Activated CD8-positive, alpha-beta memory T cell treated with anti-CD3 and anti-CD28 coated beads, Interleukin-2, amount 50 U/mL, for 1 hour (primary cell): ENCODE results near the gene SARS1.

ENCODE experiments used
- DNase-seq: peaks from one replicate; pipeline ENCODE4 v3.0.0-alpha.2; 2020; ENCODE audit errors: extremely low read depth

SARS1 gene

DNA sequence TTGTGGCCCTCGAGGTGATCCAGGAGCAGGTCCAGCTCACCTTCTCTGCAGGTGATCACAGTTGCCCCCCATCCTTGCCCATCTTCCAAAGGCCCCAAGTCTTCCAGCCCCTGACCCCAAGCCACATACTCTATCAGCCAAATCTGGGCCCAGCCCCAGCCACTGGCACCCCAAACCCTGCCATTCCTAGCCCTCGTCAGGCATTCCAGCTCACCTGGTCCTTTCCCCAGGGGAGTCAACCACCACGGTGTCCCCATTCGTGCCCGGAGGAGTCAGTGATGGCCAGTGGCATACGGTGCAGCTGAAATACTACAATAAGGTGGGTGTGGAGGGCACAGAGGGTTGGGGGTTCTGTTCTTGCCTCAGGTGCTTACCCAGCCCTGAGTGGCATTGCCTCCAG is 47.9 kb downstream of the SARS1 start:
- DNase-seq = no peak

DNA sequence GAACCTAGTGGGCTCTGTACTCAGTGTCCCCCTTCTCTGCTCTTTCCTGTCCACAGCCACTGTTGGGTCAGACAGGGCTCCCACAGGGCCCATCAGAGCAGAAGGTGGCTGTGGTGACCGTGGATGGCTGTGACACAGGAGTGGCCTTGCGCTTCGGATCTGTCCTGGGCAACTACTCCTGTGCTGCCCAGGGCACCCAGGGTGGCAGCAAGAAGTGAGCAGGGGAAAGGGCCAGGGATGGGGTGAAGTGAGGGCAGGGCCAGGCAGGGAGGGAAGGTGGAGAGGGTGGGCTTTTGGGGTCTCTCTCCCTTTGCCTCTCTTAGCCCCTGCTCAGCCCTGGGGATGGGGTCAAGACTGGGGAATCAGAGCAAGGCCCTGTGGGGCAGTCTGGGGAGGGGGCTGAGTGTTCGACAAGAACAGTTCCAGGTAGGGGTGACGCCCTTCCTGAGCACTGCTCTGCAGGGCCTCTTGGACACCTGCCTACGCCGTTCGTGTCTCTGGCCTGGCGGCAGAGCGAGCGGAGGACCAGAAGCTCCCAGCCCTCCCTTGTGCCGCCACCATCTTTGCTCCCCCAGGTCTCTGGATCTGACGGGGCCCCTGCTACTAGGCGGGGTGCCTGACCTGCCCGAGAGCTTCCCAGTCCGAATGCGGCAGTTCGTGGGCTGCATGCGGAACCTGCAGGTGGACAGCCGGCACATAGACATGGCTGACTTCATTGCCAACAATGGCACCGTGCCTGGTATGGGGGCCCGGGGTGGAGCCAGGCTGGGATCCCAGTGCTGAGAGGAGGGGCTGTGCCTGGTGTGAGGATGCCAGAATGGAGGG is 48.7 kb downstream of the SARS1 start:
- no peak for DNase-seq

DNA sequence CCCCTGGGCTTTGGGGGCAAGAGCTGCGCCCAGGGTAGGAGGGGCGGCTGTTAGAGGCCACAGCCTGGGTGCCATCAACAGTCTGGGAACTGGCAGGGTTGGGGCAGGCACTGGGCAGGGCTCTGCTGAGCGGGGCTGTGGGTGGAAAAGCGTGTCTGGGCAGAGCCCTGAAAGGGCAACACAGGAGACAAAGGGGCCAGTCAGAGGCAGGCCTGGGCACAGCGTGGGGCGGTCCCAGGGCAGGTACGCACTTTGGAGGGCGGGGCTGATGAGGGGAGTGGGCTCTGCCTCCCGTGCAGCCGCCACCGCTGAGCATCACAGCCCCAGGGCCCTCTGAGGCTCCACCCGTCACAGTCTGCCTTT is 49.5 kb downstream of the SARS1 start:
- no peak for DNase-seq

DNA sequence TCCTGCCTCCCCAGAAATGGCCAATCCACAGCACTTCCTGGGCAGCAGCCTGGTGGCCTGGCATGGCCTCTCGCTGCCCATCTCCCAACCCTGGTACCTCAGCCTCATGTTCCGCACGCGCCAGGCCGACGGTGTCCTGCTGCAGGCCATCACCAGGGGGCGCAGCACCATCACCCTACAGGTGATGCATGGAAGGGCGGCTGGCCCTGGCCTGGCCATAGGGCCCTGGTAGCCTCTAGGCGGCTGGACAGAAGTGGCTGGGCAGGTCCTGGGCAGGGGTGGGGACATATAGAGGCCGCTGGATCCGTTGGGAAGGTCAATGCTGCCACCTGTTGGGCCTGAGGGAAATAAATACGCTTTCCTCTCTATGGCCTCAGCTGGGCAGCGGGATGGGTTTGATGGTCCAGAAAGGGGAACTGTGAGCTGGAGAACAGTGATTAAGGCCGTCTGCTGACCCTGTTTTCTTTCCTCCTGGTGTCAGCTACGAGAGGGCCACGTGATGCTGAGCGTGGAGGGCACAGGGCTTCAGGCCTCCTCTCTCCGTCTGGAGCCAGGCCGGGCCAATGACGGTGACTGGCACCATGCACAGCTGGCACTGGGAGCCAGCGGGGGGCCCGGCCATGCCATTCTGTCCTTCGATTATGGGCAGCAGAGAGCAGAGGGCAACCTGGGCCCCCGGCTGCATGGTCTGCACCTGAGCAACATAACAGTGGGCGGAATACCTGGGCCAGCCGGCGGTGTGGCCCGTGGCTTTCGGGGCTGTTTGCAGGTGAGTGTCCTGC is 50.1 kb downstream of the SARS1 start:
- no peak for DNase-seq

DNA sequence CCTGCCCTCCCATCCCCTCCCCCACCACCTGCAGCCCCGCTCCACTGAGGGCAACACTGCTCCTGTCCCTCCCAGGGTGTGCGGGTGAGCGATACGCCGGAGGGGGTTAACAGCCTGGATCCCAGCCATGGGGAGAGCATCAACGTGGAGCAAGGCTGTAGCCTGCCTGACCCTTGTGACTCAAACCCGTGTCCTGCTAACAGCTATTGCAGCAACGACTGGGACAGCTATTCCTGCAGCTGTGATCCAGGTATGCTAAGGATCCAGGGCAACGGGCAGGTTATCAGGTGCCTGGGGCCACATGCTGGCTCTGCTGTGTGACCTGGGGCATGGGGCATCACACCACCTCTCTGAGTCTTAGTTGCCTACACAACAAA is 50.6 kb downstream of the SARS1 start:
- no peak for DNase-seq

DNA sequence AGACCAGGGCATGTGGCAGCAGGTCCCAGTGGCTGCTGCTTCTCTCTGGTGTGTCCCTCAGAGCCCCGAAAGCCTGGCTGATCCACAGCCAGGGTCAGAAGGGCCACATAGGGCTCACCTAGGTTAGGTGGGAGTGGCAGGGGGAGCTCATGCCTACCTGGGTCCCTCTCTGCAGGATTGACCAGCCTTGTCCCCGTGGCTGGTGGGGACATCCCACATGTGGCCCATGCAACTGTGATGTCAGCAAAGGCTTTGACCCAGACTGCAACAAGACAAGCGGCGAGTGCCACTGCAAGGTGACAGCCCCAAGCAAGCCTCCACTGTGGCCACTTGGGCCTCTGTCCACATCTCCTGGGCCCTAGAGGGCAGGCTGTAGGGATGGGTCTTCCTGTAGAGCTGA is 51.3 kb downstream of the SARS1 start:
- no peak for DNase-seq

DNA sequence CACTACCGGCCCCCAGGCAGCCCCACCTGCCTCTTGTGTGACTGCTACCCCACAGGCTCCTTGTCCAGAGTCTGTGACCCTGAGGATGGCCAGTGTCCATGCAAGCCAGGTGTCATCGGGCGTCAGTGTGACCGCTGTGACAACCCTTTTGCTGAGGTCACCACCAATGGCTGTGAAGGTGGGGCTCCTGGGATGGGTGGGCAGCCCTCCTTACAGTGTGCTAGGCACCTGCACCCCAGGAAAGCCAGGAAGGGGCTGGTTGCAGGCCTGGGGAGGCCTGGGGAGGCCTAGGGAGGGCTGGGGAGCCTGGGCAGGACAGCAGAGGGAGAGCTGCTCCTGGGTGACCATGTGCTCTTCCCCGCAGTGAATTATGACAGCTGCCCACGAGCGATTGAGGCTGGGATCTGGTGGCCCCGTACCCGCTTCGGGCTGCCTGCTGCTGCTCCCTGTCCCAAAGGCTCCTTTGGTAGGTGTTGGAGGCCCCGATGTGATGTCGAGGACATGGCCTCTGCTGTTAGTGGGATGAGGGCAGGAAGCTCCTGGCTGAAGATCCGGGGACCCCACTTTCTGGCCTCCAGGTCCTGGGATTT is 52.1 kb downstream of the SARS1 start:
- DNase-seq = no peak

DNA sequence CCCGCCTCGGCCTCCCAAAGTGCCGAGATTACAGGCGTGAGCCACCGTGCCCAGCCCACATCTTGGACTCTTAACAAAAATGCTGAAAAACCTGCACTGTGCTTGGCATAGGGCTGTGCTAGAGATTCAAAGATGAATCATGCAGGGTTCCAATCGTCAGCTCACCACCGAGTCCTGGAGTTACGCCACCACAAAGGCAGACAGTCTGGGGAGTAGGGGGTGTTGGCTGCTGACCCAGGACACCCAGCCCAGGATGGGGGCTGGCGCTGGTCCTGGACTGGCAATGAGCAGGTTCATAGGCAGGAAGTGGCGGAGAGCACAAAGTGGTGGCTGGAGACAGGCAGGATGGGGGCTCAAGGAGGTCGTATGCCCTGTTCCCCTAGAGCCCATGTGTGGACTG is 53.2 kb downstream of the SARS1 start:
- no peak for DNase-seq

DNA sequence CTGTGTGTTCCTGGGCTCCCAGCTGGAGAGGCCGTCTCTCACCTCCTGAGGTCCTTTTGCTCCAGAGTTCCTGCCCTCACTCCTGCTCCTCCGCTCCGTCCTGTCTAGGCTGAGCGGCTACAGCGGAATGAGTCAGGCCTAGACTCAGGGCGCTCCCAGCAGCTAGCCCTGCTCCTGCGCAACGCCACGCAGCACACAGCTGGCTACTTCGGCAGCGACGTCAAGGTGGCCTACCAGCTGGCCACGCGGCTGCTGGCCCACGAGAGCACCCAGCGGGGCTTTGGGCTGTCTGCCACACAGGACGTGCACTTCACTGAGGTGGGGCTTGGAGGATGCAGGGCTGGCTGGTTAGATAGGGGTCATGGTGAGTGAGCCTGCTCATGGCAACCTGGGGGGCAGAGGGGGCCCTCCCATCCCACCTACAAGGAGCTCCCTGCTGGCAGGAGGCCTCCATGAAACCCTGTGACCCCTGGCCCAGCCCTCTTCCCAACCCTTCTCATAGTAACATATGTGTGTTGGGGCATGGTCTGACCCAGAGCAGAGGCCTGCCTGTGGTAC is 54.1 kb downstream of the SARS1 start:
- DNase-seq = no peak

DNA sequence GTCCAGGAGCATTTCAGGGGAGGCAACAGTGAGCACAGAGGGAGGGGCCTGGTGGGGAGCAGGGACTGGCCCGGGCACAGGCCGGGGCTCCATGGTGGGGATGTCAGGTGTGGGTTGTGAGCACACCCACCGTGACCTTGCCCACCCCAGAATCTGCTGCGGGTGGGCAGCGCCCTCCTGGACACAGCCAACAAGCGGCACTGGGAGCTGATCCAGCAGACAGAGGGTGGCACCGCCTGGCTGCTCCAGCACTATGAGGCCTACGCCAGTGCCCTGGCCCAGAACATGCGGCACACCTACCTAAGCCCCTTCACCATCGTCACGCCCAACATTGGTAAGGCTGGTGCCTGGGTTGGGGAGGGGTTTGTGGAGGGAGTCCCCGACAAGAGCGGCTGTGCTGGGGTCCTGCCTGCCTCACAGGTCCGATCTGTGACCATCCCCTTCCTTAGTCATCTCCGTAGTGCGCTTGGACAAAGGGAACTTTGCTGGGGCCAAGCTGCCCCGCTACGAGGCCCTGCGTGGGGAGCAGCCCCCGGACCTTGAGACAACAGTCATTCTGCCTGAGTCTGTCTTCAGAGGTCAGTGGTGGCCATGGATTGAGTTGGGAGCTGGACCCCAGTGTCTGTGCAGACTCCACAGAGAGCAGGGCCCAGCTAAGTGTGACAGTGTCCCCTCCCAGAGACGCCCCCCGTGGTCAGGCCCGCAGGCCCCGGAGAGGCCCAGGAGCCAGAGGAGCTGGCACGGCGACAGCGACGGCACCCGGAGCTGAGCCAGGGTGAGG is 54.9 kb downstream of the SARS1 start:
- no peak for DNase-seq

DNA sequence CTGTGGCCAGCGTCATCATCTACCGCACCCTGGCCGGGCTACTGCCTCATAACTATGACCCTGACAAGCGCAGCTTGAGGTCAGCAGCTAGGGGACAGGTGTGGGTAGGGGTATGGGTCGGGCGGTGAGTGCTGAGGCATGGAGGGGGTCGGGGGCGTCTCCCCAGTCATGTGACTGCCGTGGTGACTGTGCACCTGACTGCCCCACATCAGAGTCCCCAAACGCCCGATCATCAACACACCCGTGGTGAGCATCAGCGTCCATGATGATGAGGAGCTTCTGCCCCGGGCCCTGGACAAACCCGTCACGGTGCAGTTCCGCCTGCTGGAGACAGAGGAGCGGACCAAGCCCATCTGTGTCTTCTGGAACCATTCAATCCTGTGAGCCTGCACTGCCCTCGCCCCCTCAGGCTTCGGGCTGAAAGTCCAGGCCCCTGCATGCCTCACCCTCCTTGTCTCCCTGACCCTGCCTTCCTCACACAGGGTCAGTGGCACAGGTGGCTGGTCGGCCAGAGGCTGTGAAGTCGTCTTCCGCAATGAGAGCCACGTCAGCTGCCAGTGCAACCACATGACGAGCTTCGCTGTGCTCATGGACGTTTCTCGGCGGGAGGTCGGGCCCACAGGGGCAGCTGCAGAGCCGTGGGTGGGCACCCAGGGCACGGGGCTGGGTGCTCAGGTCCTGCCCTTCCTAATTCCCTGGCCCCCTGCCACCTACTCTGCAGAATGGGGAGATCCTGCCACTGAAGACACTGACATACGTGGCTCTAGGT is 55.7 kb downstream of the SARS1 start:
- no peak for DNase-seq

DNA sequence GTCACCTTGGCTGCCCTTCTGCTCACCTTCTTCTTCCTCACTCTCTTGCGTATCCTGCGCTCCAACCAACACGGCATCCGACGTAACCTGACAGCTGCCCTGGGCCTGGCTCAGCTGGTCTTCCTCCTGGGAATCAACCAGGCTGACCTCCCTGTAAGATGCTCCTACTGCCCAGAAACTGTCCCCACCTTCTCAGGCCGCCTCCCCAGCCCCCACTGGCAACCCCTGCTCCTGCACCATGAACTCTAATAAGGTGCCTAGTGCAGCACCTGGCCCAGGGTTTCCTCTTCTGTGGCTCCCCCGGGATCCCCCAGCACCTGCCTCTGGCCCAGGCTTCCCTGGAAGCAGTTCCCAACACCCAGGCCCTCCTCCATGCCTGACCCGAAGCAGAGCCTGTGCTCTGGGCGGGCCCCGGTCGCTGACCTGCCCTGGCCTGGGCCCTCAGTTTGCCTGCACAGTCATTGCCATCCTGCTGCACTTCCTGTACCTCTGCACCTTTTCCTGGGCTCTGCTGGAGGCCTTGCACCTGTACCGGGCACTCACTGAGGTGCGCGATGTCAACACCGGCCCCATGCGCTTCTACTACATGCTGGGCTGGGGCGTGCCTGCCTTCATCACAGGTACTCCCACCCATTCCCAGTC is 56.4 kb downstream of the SARS1 start:
- DNase-seq = no peak

DNA sequence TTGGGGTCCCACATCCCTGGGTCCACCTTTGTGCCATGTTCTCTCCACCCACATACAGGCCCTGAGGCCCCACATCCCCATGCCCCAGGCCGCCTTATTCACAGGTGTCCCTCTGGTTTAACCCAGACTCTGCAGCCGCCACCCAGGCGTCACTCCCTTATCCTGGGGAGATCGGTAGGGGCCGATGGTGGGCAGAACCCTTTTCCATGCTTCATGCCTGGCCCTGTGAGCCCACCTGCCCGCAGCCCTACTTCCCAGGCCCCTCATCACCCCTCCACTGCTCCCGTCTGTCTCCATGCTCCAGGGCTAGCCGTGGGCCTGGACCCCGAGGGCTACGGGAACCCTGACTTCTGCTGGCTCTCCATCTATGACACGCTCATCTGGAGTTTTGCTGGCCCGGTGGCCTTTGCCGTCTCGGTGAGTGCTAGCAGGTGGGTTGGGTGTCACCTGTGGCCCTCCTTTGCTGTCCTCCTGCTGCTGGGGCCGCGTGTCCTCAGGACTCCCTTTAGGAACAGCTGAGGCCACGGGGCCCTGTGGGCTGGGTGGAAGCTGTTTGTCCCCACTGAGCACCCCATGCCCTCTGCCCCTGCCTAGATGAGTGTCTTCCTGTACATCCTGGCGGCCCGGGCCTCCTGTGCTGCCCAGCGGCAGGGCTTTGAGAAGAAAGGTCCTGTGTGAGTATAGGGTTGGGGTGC is 57.1 kb downstream of the SARS1 start:
- DNase-seq = no peak

DNA sequence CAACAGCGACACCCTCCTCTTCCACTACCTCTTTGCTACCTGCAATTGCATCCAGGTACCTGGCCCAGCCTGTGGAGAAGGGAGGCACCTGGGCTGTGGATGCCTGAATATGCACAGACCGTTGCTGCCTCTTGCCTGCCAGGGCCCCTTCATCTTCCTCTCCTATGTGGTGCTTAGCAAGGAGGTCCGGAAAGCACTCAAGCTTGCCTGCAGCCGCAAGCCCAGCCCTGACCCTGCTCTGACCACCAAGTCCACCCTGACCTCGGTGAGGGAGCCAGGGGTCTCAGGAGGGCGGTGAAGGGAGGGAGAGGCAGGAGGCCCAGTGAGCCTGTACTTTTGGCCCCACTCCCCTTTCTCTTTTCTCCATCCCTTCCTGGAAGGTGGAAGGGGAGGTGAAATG is 57.7 kb downstream of the SARS1 start:
- no peak for DNase-seq

DNA sequence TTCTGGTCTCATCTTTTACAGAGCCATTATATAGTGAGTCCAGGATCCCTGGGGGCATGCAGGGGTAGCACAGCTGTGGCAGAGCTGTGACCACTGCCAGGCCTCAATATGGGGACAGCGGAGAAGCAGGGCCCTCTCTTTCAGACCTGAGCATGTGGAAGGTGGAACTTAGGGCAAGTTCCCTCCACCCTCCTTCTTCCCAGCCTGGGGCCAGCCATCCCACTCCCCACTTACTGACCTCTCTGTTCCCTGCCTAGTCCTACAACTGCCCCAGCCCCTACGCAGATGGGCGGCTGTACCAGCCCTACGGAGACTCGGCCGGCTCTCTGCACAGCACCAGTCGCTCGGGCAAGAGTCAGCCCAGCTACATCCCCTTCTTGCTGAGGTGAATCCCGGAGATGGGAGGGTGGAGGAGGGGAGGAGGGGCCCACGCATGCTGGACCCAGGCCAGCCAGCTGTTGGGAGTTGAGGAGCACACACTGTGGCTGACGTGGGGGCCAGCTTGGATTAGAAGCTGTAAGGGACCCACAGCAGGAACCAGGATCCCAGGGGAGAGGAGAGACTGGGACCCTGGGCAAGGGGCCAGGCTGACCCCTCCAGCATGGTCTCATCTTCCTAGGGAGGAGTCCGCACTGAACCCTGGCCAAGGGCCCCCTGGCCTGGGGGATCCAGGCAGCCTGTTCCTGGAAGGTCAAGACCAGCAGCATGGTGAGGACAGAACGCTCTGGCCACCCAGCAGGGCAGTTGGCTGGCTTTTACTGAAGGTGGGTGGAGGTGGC is 58.5 kb downstream of the SARS1 start:
- DNase-seq = no peak

DNA sequence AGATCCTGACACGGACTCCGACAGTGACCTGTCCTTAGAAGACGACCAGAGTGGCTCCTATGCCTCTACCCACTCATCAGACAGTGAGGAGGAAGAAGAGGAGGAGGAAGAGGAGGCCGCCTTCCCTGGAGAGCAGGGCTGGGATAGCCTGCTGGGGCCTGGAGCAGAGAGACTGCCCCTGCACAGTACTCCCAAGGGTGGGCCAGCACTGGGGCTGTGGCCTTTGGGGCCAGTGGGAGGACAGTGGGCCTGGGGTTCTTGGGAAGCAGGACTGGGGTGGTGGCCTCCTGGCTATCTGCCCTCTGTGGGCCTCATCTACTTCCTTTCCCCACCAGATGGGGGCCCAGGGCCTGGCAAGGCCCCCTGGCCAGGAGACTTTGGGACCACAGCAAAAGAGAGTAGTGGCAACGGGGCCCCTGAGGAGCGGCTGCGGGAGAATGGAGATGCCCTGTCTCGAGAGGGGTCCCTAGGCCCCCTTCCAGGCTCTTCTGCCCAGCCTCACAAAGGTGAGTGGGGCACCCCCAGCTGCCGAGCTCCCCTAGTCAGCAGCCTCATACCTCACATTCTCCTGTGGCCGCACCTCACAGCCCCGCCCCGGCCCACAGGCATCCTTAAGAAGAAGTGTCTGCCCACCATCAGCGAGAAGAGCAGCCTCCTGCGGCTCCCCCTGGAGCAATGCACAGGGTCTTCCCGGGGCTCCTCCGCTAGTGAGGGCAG is 59.3 kb downstream of the SARS1 start:
- no peak for DNase-seq

DNA sequence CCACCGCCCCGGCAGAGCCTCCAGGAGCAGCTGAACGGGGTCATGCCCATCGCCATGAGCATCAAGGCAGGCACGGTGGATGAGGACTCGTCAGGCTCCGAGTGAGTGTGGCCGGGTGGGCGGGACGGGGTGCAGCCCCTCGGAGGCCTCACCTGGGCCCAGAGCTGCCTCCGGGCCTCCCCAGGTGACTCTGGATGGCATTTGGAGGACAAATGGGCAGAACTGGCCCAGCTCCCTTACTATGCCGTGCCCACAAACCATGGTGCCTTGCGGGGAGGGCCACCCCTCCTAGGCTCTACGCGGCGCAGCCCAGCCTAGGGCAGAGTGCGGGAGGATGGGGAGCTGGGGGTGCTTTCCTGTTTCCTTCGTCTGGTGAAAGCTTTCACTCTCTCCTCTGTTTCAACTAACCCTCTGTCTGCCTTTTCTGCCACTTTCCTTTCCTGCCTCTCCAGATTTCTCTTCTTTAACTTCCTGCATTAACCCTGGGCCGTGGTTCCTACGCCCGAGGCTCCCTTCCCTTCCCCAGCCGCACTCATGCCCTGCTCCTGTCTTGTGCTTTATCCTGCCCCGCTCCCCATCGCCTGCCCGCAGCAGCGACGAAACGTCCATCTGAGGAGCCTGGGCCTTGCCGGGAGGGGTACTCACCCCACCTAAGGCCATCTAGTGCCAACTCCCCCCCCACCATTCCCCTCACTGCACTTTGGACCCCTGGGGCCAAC is 60.0 kb downstream of the SARS1 start:
- DNase-seq = no peak
